Measurements from ENCODE around the gene OFD1.
A peak's percentile ranks its signal among the peaks of the same experiment; 100 is the strongest.

OFD1 gene

GRCh38 chrX:13752646-13753045 lies 18.1 kb downstream of the OFD1 start:
- DNase-seq: no peak

- DNase-seq: no peak
These were observed 20.2 kb downstream of the OFD1 start for GRCh38 chrX:13754765-13755164.

GRCh38 chrX:13755254-13755653 lies 20.7 kb downstream of the OFD1 start:
- DNase-seq: no peak

- DNase-seq: no peak
These were observed 21.8 kb downstream of the OFD1 start for GRCh38 chrX:13756381-13756780.

- no peak for DNase-seq
These were observed 24.7 kb downstream of the OFD1 start for GRCh38 chrX:13759152-13759718.

GRCh38 chrX:13760426-13760825 lies 25.9 kb downstream of the OFD1 start:
- DNase-seq: no peak

- DNase-seq: no peak
These were observed 27.3 kb downstream of the OFD1 start for GRCh38 chrX:13761606-13762414.

- no peak for DNase-seq
These were observed 28.9 kb downstream of the OFD1 start for GRCh38 chrX:13763489-13763888.

GRCh38 chrX:13764281-13764680 lies 29.7 kb downstream of the OFD1 start:
- no peak for DNase-seq

- DNase-seq: no peak
These were observed 30.2 kb downstream of the OFD1 start for GRCh38 chrX:13764765-13765164.

- DNase-seq: no peak
These were observed 34.4 kb downstream of the OFD1 start for GRCh38 chrX:13768939-13769338.

GRCh38 chrX:13770013-13770535 lies 35.5 kb downstream of the OFD1 start:
- DNase-seq: no peak

GRCh38 chrX:13774696-13775095 lies 40.1 kb downstream of the OFD1 start:
- peak; percentile 7 for DNase-seq

- no peak for DNase-seq
These were observed 41.3 kb downstream of the OFD1 start for GRCh38 chrX:13775837-13776236.

GRCh38 chrX:13776387-13776786 lies 41.8 kb downstream of the OFD1 start:
- DNase-seq: no peak

- DNase-seq: no peak
These were observed 44.4 kb downstream of the OFD1 start for GRCh38 chrX:13778916-13779315.

- DNase-seq: no peak
These were observed 46.4 kb downstream of the OFD1 start for GRCh38 chrX:13780868-13781427.

- no peak for DNase-seq
These were observed 51.5 kb downstream of the OFD1 start for GRCh38 chrX:13786048-13786447.

GRCh38 chrX:13790206-13791131 lies 55.9 kb downstream of the OFD1 start:
- no peak for DNase-seq

GRCh38 chrX:13791145-13791544 lies 56.6 kb downstream of the OFD1 start:
- DNase-seq: no peak

GRCh38 chrX:13791559-13791958 lies 57.0 kb downstream of the OFD1 start:
- no peak for DNase-seq

- no peak for DNase-seq
These were observed 59.3 kb downstream of the OFD1 start for GRCh38 chrX:13793897-13794296.

GRCh38 chrX:13794417-13794816 lies 59.9 kb downstream of the OFD1 start:
- DNase-seq: no peak
